Measurements from ENCODE around the gene FAM204A. TPM values are rescaled to one million over a fixed set of nuclear protein-coding genes. Genes with fewer than 3 reads are reported as not detected.

FAM204A gene
- total RNA-seq, result 10 to 100 TPM in 3 of 4 donors, 1 to 10 TPM in 1; 6.8 to 99.0 (median 51.3) TPM

- TF ChIP-seq CTCF (IDR thresholded peaks at IDR 0.05), result peak in 1 of 4 experiments; percentile 18
- peak; percentile 37 to 59 for TF ChIP-seq POLR2A (IDR thresholded peaks at IDR 0.05)
- intact Hi-C loops (cut with DNase I; ENCODE audit: low total_unique reads), result no loop called here
These were observed at the start of gene FAM204A for GRCh38 chr10:118341791-118342637. TSS of gene FAM204A (minus strand) at chr10:118342324. CDS start at chr10:118336415, 5,909 bp downstream.

DNA sequence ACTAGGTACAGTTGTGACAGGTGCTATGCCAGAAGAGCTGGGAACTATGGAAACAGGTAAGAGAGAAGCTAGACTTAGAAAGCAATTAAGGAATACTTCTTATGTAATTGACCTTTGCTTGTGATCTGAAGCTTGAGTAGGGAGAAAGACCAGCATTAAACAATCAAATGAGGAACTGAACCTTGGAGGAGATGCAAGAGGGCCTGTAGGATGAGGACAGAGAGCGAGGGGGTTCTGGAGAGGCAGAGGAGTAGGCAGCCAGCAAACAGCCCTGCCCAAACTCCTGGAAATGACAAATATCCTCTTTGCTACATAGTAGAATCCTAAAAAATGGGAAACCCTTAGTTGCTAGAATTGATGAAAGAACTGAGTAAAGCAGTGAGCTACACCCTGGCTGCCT, 41.6 kb upstream of the FAM204A start:
- no peak overlapping the region for H3K4me3 ChIP-seq
- intact Hi-C loops (cut with DNase I; ENCODE audit: low total_unique reads), result no loop called here
- H3K4me1 ChIP-seq, result no peaks in the 10 kb centered on the region
- DNase-seq, result no peak
- TF ChIP-seq POLR2A (IDR thresholded peaks at IDR 0.05) (no peak), CTCF (IDR thresholded peaks at IDR 0.05) (no peak)
- no peaks in the 10 kb centered on the region for H3K36me3 ChIP-seq
- H3K9me3 ChIP-seq, result no peaks in the 10 kb centered on the region
- no peaks in the 10 kb centered on the region for H3K27me3 ChIP-seq
- H3K27ac ChIP-seq, result no peak overlapping the region

More at GRCh38 chr10:118341791-118342637, at the start of gene FAM204A:
- H3K9me3 ChIP-seq, result no peaks in the 10 kb centered on the region
- H3K4me3 ChIP-seq, result peak within 1 kb of the TSS; percentile 87 to 89
- H3K4me1 ChIP-seq, result peaks cover 0 to 13% of the 10 kb centered on the region in 2 donors
- H3K36me3 ChIP-seq, result no peaks in the 10 kb centered on the region
- H3K27ac ChIP-seq, result peak within 1 kb of the TSS; percentile 62 to 82
- no peaks in the 10 kb centered on the region for H3K27me3 ChIP-seq
- DNase-seq, result peak; percentile 94 to 95

DNA sequence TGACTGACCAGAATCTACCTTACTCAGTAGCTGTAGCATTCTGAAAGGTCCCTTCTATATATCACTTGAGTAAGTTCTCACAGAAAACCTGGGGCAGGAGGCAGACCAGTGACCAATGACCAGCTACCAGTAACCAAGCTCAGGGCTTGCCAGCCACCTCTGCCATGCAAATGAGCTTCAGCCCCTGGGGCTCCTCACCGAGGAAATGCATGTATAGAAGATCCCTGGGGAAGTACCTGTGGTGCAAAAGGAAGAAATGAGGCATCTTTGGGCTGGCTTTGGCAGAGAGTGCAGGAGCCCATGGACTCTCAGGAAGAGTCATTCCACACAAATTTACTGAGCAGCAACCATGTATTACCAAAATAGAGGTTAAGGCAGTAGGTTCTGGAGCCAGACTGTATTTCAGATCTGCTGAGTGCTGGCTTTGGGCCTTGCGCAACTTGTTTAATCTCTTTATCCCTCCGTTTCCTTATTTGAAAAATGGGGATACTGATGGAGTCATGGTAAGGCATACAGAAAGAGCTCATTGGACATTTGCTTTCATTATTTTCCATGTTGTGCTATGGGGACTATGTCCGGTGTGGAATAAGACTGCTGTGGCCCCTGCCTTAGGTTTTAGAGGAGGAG, 41.1 kb upstream of the FAM204A start:
- intact Hi-C loops (cut with DNase I; ENCODE audit: low total_unique reads), result no loop called here
- H3K9me3 ChIP-seq, result no peaks in the 10 kb centered on the region
- no peak for DNase-seq
- H3K27ac ChIP-seq, result no peak overlapping the region
- H3K4me1 ChIP-seq, result no peaks in the 10 kb centered on the region
- H3K36me3 ChIP-seq, result no peaks in the 10 kb centered on the region
- no peak for TF ChIP-seq POLR2A (IDR thresholded peaks at IDR 0.05)
- no peak for TF ChIP-seq CTCF (IDR thresholded peaks at IDR 0.05)
- no peaks in the 10 kb centered on the region for H3K27me3 ChIP-seq
- H3K4me3 ChIP-seq, result no peak overlapping the region

- H3K4me3 ChIP-seq, result no peak overlapping the region
- H3K36me3 ChIP-seq, result no peaks in the 10 kb centered on the region
- no peaks in the 10 kb centered on the region for H3K4me1 ChIP-seq
- no peak for DNase-seq
- TF ChIP-seq POLR2A (IDR thresholded peaks at IDR 0.05), result no peak
- no peak for TF ChIP-seq CTCF (IDR thresholded peaks at IDR 0.05)
- H3K27me3 ChIP-seq, result no peaks in the 10 kb centered on the region
- H3K9me3 ChIP-seq, result no peaks in the 10 kb centered on the region
- no peak overlapping the region for H3K27ac ChIP-seq
- intact Hi-C loops (cut with DNase I; ENCODE audit: low total_unique reads), result no loop called here
These were observed 32.3 kb upstream of the FAM204A start for GRCh38 chr10:118374404-118374803.

DNA sequence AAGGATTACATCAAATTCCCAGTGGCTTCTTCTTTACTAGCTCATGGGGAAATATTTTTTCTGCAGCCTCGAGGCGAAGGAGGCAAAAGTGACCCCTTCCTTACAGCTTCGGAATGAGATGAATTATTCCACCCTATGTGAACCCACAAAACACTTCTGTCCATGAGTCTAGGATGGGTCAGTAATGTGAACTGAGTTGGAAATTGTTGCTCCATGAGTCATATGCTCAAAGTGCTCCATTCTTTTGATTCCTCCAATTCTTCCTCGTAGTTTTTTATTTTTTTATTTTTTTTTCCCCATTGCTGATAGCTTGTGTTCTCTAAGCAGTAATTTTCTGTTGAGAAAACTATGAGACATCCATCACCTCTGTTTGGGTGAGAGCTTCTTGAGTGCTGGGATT, 31.7 kb upstream of the FAM204A start:
- Histone ChIP-seq H3K4me1 (no peaks in the 10 kb centered on the region), H3K27ac (no peak overlapping the region), H3K9me3 (no peaks in the 10 kb centered on the region), H3K36me3 (no peaks in the 10 kb centered on the region), H3K4me3 (no peak overlapping the region), H3K27me3 (no peaks in the 10 kb centered on the region)
- intact Hi-C loops (cut with DNase I; ENCODE audit: low total_unique reads), result no loop called here
- no peak for TF ChIP-seq POLR2A (IDR thresholded peaks at IDR 0.05)
- TF ChIP-seq CTCF (IDR thresholded peaks at IDR 0.05), result no peak
- DNase-seq, result no peak

Measured in uterus (tissue), 4 donors.